Inflammatory macrophage (primary cell): Measurements from ENCODE around the gene AASS.

Experiments used
- DNase-seq, 2 donors: peaks; one replicate each; pipeline ENCODE4 v3.0.0-alpha.2; 2020 to 2022

Gene AASS

DNA sequence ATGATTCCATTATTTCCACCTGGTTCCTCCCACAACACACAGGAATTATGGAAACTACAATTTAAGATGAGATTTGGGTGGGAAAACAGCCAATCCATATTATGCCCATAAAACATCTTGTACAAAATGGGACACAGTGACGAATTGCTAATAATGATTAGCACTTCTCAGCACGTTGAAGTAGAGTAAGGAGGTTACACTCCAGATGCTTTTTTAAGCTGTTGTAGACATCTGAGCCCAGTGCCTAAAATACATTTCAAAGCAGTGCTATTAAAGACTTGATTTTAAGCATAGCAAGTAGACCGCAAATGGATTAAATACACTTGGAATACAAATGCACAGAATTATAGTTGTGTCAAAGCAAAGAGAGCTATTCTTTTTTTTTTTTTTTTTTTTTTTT, 105.9 kb downstream of the AASS start:
- no peak for DNase-seq

GRCh38 chr7:122035876-122036275, 108.2 kb downstream of the AASS start:
- DNase-seq: no peak

GRCh38 chr7:122033641-122034040, 110.4 kb downstream of the AASS start:
- DNase-seq: no peak

DNA sequence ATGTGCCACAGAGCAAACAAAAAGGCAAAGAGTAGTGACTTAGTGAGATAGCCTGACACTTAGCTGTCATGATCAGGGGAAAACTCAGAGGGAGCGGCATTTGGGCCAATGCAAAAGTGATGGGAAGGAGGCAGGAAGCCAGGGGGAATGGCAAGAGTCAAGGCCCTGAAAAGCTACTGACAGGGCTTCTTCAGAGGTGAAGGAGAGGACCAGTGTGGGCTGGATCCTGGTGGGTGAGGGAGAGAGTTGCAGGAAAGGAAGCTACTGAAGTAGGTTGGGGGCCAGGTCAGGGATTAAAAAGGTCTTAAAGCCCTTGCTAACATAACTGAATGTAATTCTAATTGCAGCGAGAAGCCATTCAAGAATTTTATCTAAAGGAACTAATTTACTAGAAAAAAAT, 117.0 kb downstream of the AASS start:
- DNase-seq: no peak
